ENCODE results near the gene SOCS1.

- no peak for TF ChIP-seq EZH2 (IDR thresholded peaks at IDR 0.05; ENCODE audit: insufficient read depth, poor library complexity, severe bottlenecking)
- TF ChIP-seq EZH2phosphoT487 (IDR thresholded peaks at IDR 0.05; ENCODE audit: insufficient read depth, low read depth): no peak
Measured at GRCh38 chr16:11277607-11278337, 21.8 kb upstream of the SOCS1 start.
